ENCODE results near the gene YIF1A. TPM values are rescaled to one million over a fixed set of nuclear protein-coding genes. Genes with fewer than 3 reads are reported as not detected.

Gene YIF1A
- polyA plus RNA-seq, 1 of the 3 experiments (the other 2 are of a cell fraction) = 123 TPM

DNA sequence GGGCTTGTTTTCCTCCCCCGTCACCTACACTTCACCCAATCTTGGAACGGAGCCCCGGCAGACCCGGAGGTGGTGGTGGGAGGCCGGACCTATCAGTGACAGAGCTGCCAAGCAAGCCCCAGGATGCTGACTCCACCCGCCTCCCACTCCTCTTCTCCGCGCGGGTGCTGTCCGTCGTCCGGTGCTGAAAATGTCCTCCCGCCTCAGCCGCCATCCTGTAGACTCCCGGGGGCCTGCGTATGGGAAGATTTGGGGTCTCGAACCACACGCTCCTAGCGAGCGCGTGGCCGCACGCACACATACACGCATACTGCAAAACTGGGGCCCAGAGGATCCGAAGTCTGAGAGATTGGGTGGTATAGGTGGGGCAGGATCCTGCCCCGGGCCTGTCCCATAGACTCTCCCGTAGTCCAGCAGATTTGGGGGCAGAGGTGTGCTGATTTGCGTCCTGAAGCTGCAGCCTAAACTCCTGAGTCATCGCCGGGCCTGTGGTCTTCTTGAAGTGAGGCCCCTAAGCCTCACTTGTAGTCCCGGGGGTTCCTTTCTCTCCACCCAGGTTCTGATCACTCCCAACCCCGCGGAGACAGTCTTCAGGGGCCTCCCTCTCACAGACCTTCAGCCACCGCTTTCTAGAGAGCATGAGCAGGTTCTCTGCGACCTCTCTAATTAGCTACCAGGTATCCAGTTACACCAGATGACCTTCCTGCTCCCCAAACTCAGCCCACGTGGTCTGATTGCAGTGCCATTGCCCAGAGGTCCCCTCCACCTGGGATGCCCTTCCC is 796 bp upstream of the YIF1A start:
- peak overlapping the region; percentile 55; the same call in 1 of the 2 replicates for H2AFZ ChIP-seq (ENCODE audit: low read depth)
- H3K4me1 ChIP-seq (ENCODE audit: control insufficient read depth in 1 of 2, insufficient read depth in 2 of 2, low read depth in 1 of 2, low read length in 1 of 2) = peaks cover 7 to 36% of the 10 kb centered on the region in 2 experiments; a peak in 2 of 4 replicates
- no peaks in the 10 kb centered on the region for H3K9me2 ChIP-seq
- H3K27me3 ChIP-seq (ENCODE audit: insufficient read depth) = no peaks in the 10 kb centered on the region
- H3K4me2 ChIP-seq = peak overlapping the region; percentile 94
- DNase-seq = no peak
- peaks cover 9% of the 10 kb centered on the region for H3F3A ChIP-seq (replicated peaks; ENCODE audit: insufficient read depth)
- ChIA-PET CTCF (interaction anchor here (0.6 to 6.2 kb wide), 9 partner anchors 8 to 140 kb away, joined by 3 to 63 read pairs (median 4); partner anchors contain the start of genes RAB1B and RIN1), POLR2A (interaction anchor here (0.7 to 4.2 kb wide), 12 partner anchors 9 to 240 kb away, joined by 3 to 19 read pairs (median 4); partner anchors contain the start of gene CD248)
- peak overlapping the region; percentile 73 for H3K9ac ChIP-seq
- H4K20me1 ChIP-seq (ENCODE audit: insufficient read depth) = 0 out of 2 replicates have a peak, but pooled peaks cover 2% of the 10 kb centered on the region
- no peaks in the 10 kb centered on the region for H3K9me3 ChIP-seq
- peak overlapping the region; percentile 90 to 97 for H3K27ac ChIP-seq (ENCODE audit: low read depth in 2 of 2, low read length in 1 of 2)
- H3K79me2 ChIP-seq (ENCODE audit: insufficient read depth) = peaks cover 37% of the 10 kb centered on the region; the same call in 1 of the 2 replicates
- H3K36me3 ChIP-seq (replicated peaks in 1 of 2; ENCODE audit: control insufficient read depth in 1 of 2, insufficient read depth in 2 of 2, low read length in 1 of 2) = peaks cover 0 to 17% of the 10 kb centered on the region in 2 experiments
- 19% methylated on average over 28 of the region's 36 CpGs for WGBS (ENCODE audit: low lambda C conversion rate)
- H3K4me3 ChIP-seq (ENCODE audit: low read depth in 2 of 2, low read length in 1 of 2) = peak overlapping the region; percentile 84 to 90
- TF ChIP-seq MXI1 (IDR thresholded peaks at IDR 0.05; ENCODE audit: low read depth, low read length) (peak; percentile 74), SIN3A (IDR thresholded peaks at IDR 0.05; ENCODE audit: borderline replicate concordance, low read depth, low read length) (peak; percentile 97; the same call in 1 of the 2 replicates), TEAD4 (IDR thresholded peaks at IDR 0.05; ENCODE audit: borderline replicate concordance, insufficient read depth) (no peak)
- TF ChIP-seq, protein P1, sequence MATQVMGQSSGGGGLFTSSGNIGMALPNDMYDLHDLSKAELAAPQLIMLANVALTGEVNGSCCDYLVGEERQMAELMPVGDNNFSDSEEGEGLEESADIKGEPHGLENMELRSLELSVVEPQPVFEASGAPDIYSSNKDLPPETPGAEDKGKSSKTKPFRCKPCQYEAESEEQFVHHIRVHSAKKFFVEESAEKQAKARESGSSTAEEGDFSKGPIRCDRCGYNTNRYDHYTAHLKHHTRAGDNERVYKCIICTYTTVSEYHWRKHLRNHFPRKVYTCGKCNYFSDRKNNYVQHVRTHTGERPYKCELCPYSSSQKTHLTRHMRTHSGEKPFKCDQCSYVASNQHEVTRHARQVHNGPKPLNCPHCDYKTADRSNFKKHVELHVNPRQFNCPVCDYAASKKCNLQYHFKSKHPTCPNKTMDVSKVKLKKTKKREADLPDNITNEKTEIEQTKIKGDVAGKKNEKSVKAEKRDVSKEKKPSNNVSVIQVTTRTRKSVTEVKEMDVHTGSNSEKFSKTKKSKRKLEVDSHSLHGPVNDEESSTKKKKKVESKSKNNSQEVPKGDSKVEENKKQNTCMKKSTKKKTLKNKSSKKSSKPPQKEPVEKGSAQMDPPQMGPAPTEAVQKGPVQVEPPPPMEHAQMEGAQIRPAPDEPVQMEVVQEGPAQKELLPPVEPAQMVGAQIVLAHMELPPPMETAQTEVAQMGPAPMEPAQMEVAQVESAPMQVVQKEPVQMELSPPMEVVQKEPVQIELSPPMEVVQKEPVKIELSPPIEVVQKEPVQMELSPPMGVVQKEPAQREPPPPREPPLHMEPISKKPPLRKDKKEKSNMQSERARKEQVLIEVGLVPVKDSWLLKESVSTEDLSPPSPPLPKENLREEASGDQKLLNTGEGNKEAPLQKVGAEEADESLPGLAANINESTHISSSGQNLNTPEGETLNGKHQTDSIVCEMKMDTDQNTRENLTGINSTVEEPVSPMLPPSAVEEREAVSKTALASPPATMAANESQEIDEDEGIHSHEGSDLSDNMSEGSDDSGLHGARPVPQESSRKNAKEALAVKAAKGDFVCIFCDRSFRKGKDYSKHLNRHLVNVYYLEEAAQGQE (IDR thresholded peaks at IDR 0.05; ENCODE audit: low read depth, low read length) = peak; percentile 99
- TF ChIP-seq, protein P2, sequence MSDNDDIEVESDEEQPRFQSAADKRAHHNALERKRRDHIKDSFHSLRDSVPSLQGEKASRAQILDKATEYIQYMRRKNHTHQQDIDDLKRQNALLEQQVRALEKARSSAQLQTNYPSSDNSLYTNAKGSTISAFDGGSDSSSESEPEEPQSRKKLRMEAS (IDR thresholded peaks at IDR 0.05; ENCODE audit: low read depth) = peak; percentile 75

DNA sequence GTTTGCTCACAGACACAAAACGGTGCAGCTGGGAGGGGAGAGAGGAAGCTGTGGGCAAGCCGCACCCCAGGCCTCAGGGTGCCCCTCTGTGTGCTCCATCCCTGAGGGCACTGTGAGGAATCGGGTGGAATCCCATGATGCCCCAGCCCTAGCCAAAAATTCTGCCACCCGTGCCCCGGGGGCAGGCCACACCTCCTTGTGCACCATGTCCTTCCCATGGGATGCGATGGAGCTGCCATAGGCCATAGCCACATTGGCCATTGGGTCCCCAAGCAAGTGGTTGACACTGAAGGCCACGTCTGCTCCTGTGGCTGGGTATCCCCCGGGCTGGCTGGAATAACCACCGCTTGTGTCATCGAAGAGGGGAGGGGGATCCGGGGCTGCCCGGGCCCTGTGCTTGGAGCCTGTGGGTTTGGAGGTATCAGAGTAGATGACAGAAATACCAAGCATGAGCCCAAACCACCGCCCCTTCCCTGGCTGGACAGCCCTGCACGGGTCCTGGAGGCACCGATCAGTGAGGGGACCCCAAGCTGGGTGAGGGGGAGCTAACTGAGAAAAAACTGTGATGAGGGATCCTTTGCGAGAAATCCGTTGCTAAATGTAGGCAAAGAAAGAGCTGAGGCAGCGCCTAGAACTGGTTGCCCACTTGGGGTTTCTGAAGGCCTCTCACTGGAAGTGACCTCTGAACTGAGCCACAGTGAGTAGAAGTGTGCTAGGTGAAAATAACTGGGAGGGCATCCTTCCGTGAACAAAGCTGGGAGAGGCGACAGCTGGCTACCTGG is 863 bp downstream of the YIF1A start:
- CTCF ChIA-PET = interaction anchor here (0.9 to 6.2 kb wide), 8 partner anchors 10 to 121 kb away, joined by 3 to 63 read pairs (median 6); partner anchors contain the start of genes CNIH2, RAB1B and RIN1
- Histone ChIP-seq H3K27ac (ENCODE audit: low read depth in 2 of 2, low read length in 1 of 2) (peak overlapping the region; percentile 93 to 97), H3K79me2 (ENCODE audit: insufficient read depth) (peaks cover 37% of the 10 kb centered on the region; the same call in 1 of the 2 replicates)
- TF ChIP-seq, protein P3, sequence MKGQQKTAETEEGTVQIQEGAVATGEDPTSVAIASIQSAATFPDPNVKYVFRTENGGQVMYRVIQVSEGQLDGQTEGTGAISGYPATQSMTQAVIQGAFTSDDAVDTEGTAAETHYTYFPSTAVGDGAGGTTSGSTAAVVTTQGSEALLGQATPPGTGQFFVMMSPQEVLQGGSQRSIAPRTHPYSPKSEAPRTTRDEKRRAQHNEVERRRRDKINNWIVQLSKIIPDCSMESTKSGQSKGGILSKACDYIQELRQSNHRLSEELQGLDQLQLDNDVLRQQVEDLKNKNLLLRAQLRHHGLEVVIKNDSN (IDR thresholded peaks at IDR 0.05; ENCODE audit: borderline replicate concordance, low read depth) = no peak
- TF ChIP-seq GABPA (IDR thresholded peaks at IDR 0.05; ENCODE audit: low read depth) (no peak), TAF1 (IDR thresholded peaks at IDR 0.05; ENCODE audit: borderline replicate concordance, low read depth, low read length) (no peak), FOXJ3 (CRISPR knock-in tag; IDR thresholded peaks at IDR 0.05) (no peak), JUND (IDR thresholded peaks at IDR 0.05) (no peak), FOXM1 (IDR thresholded peaks at IDR 0.05; ENCODE audit: low read depth) (no peak), CHD2 (IDR thresholded peaks at IDR 0.05; ENCODE audit: low read length, partially characterized antibody) (no peak), RXRA (IDR thresholded peaks at IDR 0.05; ENCODE audit: borderline replicate concordance, low read depth) (no peak), YY1 (IDR thresholded peaks at IDR 0.05; ENCODE audit: low read depth) (no peak)
- TF ChIP-seq, protein P4, sequence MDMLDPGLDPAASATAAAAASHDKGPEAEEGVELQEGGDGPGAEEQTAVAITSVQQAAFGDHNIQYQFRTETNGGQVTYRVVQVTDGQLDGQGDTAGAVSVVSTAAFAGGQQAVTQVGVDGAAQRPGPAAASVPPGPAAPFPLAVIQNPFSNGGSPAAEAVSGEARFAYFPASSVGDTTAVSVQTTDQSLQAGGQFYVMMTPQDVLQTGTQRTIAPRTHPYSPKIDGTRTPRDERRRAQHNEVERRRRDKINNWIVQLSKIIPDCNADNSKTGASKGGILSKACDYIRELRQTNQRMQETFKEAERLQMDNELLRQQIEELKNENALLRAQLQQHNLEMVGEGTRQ (IDR thresholded peaks at IDR 0.05; ENCODE audit: borderline replicate concordance, low read depth, low read length) = no peak

More for the DNA sequence above, 863 bp downstream of the YIF1A start:
- 10% methylated on average over 17 of the region's 20 CpGs for WGBS (ENCODE audit: low lambda C conversion rate)
- peak overlapping the region; percentile 99 for H3K4me2 ChIP-seq
- H3K4me3 ChIP-seq (ENCODE audit: low read depth in 2 of 2, low read length in 1 of 2) = peak overlapping the region; percentile 88 to 90
- no peaks in the 10 kb centered on the region for H3K9me2 ChIP-seq
- H3F3A ChIP-seq (replicated peaks; ENCODE audit: insufficient read depth) = peaks cover 12% of the 10 kb centered on the region
- H3K27me3 ChIP-seq (ENCODE audit: insufficient read depth) = no peaks in the 10 kb centered on the region
- H3K9ac ChIP-seq = peak overlapping the region; percentile 86
- POLR2A ChIA-PET = interaction anchor here (0.7 to 4.2 kb wide), 8 partner anchors 7 to 48 kb away, joined by 3 to 19 read pairs (median 4); partner anchors contain the start of genes CD248, CNIH2 and RIN1
- peaks cover 0 to 30% of the 10 kb centered on the region in 2 experiments for H3K36me3 ChIP-seq (replicated peaks in 1 of 2; ENCODE audit: control insufficient read depth in 1 of 2, insufficient read depth in 2 of 2, low read length in 1 of 2)
- H2AFZ ChIP-seq (ENCODE audit: low read depth) = no peak overlapping the region
- peaks cover 7% of the 10 kb centered on the region; the same call in 1 of the 2 replicates for H4K20me1 ChIP-seq (ENCODE audit: insufficient read depth)
- peak; percentile 49 for DNase-seq
- H3K9me3 ChIP-seq = no peaks in the 10 kb centered on the region
- H3K4me1 ChIP-seq (ENCODE audit: control insufficient read depth in 1 of 2, insufficient read depth in 2 of 2, low read depth in 1 of 2, low read length in 1 of 2) = peaks cover 7 to 39% of the 10 kb centered on the region in 2 experiments; a peak in 2 of 4 replicates

Measured in SK-N-SH (cell line).